GM21360 (cell line): ENCODE data around the gene HAUS6.
"Not testable (repeated sequence)": the region's sequence is repeated elsewhere in the genome, so short reads cannot be mapped to it uniquely, and the experiment has no call there.

Experiments used
- ATAC-seq: cut with Tn5 transposase; IDR thresholded peaks from one replicate; pipeline ENCODE4 v1.9.1; 2021; ENCODE audit warnings: mild to moderate bottlenecking, moderate library complexity; ENCODE audit not compliant: unreplicated experiment

HAUS6 gene

GRCh38 chr9:19102631-19103345 lies at the start of gene HAUS6:
Gene HAUS6 (minus strand): TSS chr9:19102904. CDS start chr9:19102651, 253 bp downstream.
- peak; percentile 97 for ATAC-seq

- ATAC-seq, result not testable (repeated sequence)
Measured at GRCh38 chr9:19152160-19152498, 49.4 kb upstream of the HAUS6 start.

- no peak for ATAC-seq
Measured at GRCh38 chr9:19151425-19152159, 48.9 kb upstream of the HAUS6 start.

DNA sequence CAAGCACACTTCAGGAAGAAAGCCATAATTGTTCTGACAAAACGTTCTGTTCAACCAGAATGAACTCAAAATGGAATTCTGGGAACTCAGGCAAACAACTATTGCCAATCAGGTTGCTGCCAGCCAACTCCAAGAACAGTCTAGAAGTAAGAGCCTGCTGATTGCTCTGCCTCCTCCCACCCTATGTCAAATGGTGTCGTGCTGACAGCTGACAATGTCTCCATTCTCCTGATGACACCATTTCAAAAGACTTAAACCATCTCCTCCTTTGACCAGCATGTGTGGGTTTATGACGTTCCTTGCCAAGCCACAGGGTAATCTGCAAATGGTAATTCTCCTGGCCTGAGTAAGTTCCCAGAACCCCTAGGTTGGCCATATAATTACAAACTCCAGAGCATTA lies 46.5 kb upstream of the HAUS6 start:
- no peak for ATAC-seq

- no peak for ATAC-seq
Measured at GRCh38 chr9:19148187-19148586, 45.5 kb upstream of the HAUS6 start.

GRCh38 chr9:19146441-19147024 lies 43.8 kb upstream of the HAUS6 start:
- no peak for ATAC-seq

- ATAC-seq, result no peak
Measured at GRCh38 chr9:19145881-19146280, 43.2 kb upstream of the HAUS6 start.

- ATAC-seq, result no peak
Measured at GRCh38 chr9:19140259-19140658, 37.6 kb upstream of the HAUS6 start.

DNA sequence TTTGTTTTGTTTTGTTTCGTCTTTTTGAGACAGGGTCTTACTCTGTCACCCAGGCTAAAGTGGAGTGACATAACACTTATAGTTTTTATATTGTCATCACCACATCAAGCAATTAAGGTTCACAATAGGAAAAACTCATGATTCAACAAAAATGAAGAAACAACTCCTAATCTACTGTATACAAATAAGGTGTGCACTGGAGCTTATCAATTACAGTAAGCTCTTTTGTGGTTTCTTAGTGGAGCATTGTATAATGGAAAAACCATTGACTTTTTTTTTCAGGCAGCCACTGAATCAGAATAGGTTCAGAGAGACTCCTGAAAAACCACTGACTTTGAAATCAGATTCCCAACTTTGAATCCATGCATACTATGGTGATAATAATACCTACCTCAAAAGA lies 35.4 kb upstream of the HAUS6 start:
- ATAC-seq, result no peak

DNA sequence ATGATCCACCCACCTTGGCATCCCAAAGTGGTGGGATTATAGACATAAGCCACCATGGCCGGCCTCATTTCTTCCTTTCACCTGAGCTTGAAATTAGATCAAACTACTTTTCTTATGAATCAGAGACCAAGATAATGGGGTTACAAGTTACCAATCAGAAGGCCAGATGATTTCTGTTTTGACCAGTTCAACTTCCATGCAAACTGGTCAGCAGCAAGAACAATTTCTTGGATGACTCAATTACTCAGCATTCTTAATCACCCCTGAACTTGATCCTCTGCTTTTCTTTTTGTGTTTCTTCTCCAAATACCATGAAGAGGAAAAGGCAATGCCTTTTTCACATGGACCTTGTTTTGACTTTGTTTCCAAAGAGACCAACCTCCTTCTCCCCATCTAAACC lies 34.6 kb upstream of the HAUS6 start:
- ATAC-seq, result no peak

DNA sequence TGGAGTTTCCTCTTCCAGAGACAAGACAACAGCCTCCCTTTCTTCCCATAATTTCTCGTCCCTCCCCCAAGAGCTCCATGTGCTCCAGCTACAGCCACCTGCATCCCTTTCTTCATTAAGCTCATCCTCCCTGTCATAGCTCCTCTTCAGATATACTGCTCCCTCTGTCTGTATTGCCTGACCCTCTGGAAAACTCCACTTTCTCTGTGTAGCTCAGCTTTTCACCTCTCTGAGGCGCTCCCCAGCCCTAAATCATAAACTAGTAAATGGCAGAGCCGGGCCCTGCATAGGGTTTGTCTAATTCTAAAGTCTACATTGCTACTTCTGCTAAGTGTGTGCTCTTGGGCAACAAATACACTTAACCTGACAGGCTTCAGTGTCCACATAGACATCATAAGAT lies 33.4 kb upstream of the HAUS6 start:
- ATAC-seq, result no peak

DNA sequence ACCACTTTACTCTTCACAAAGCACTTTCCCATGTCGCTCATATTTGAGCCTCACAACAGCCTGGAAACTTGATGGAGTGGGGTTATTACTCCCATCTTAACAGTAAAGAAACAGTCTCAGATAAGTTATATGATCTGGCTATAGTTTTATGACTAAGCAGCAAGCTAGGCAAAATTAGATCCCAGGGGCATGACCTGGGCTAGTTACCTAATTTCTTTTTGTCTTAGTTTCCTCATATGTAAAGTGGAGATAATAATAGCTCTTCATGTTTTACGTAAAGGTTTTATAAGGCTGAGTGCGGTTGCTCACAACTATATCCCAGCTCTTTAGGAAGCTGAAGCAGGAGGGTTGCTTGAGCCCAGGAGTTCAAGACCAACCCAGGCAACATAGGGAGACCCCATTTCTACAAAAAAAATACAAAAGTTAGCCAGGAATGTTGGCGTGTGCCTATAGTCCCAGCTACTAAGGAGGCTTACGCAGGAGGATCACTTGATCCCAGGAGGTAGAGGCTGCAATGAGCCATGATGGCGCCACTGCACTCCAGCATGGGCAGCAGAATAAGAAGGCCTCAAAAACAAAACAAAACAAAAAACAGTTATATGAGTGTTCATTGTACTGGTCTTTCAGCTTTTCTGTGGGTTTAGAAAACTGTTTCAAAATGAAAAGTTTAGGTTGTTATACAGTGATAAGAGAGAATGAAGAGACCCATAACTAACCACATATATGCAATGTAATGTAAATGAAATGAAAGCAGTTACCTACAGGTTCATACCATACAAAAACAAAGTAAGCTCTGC lies 31.0 kb upstream of the HAUS6 start:
- no peak for ATAC-seq

GRCh38 chr9:19130436-19130835 lies 27.7 kb upstream of the HAUS6 start:
- no peak for ATAC-seq

DNA sequence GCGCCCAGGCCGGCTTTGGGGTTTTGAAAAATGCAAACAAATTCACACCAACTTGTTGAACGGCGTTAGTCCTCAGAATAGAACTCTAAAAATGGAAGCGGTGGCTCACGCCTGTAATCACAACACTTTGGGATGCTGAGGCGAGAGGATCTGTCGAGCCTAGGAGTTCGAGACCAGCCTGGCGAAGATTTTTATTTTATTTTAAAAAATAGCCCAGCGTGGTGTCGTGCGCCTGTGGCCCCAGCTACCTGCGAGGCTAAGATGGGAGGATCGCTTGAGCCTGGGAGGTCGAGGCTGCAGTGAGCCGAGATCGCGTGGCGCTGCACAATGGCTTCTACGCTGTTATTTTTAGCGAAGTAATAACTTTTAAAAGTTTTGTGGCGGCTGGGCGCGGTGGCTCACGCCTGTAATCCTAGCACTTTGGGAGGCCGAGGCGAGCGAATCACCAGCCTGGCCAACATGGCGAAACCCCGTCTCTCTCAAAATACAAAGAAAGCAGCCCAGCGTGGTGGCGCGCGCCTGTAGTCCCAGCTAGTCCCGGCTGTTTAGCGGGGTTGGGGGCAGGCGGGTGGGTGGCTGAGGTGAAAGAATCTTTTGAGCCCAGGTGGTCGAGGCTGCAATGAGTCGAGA lies 25.3 kb upstream of the HAUS6 start:
- peak; percentile 2 for ATAC-seq

DNA sequence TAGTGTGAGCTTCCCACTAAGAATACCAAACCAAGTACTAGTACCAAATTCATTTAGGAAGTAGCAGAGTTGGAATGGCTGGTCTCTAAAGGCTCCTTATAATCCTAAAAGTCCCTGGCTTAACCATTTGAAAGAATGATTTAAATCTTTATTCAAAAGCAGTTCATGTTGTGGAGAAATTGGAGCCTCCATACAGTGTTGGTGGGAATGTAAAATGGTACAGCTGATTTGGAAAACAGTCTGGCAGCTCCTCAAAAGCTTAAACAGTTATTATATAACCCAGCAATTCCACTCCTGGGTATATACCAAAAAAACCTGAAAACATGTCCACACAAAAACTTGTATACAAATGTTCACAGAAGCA lies 21.7 kb upstream of the HAUS6 start:
- ATAC-seq, result no peak

- no peak for ATAC-seq
Measured at GRCh38 chr9:19122490-19123042, 19.9 kb upstream of the HAUS6 start.

DNA sequence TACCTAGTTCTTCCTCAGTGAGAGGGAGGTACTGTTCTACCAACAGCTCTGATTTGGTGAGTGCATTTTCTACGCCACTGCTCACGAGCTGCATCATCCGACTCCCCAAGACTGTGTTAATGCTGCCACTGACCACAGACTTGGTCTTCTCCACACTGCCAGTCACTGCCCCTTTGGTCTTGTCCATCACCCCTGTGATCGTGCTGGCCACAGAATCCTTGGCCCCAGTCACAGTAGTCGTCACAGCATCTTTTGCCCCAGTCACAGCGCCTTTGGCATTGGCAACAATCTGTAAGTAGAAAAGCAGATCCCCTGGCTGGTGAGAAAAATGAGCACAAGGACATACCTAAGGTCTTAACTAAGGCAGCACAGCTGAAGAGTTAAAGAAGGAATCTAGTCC lies 18.2 kb upstream of the HAUS6 start:
- ATAC-seq, result no peak

DNA sequence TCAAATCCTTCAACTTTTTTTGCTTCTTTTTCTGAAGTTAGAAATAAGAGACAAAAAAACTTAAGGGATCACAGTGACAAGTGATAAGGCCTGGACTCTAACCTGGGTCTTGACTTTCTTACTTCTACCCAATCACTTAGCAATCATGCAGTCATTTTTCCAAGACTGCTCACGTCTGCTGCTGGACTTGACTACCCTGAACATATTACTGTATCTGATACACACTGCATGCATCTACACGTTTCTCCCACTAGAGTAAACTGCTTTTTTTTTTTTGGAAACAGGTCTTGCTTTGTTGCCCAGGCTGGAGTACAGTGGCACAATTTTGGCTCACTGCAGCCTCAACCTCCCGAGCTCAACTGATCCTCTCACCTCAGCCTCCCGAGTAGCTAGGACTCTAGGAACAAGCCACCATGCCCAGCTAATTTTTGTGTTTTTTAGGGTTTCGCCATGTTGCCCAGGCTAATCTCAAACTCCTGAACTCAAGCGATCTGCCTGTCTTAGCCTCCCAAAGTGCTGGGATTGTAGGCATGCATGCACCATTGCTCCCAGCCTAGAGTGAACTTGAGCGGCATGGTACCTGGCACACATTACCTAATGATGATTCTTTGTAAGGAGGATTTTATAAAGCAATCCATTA lies 17.2 kb upstream of the HAUS6 start:
- no peak for ATAC-seq

- ATAC-seq, result no peak
Measured at GRCh38 chr9:19119246-19119645, 16.5 kb upstream of the HAUS6 start.

GRCh38 chr9:19117039-19117716 lies 14.5 kb upstream of the HAUS6 start:
- no peak for ATAC-seq
